ENCODE measurements around the gene CCDC186.

Gene CCDC186

GRCh38 chr10:114103284-114103683 is 70.7 kb downstream of the CCDC186 start:
- DNase-seq (ENCODE audit: low read depth): peak; percentile 76
- no peak overlapping the region for H3K4me3 ChIP-seq (replicated peaks; ENCODE audit: low read depth, low read length)
- TF ChIP-seq CTCF (IDR thresholded peaks at IDR 0.05; ENCODE audit: low read length, missing control alignments): peak; percentile 55

GRCh38 chr10:114102256-114102655 is 71.7 kb downstream of the CCDC186 start:
- TF ChIP-seq CTCF (IDR thresholded peaks at IDR 0.05; ENCODE audit: low read length, missing control alignments): no peak
- no peak overlapping the region for H3K4me3 ChIP-seq (replicated peaks; ENCODE audit: low read depth, low read length)
- no peak for DNase-seq (ENCODE audit: low read depth)

- DNase-seq (ENCODE audit: low read depth): peak; percentile 42
- H3K4me3 ChIP-seq (replicated peaks; ENCODE audit: low read depth, low read length): peak overlapping the region; percentile 45
- TF ChIP-seq CTCF (IDR thresholded peaks at IDR 0.05; ENCODE audit: low read length, missing control alignments): no peak
Observed at GRCh38 chr10:114100848-114101741, 72.9 kb downstream of the CCDC186 start.

DNA sequence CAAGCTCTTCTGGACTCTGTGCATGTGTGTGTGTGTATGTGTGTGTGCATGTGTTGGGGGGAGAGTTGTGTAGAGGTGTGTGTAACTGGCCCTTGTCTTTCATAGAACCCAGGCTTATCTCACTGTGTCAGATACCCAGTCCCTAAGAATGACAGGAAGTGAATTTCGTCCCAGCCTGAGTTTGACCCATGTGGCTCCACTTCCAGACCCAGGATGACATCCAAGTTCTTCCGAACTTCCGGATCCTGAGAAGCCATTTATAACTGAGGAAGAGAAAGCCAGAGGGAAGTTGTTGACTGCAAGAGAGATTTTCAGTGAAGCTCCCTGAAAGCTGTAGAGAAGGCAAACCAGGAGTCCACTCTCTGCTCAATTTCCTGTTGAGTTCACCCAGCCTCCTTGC is 77.1 kb downstream of the CCDC186 start:
- no peak overlapping the region for H3K4me3 ChIP-seq (replicated peaks; ENCODE audit: low read depth, low read length)
- TF ChIP-seq CTCF (IDR thresholded peaks at IDR 0.05; ENCODE audit: low read length, missing control alignments): no peak

GRCh38 chr10:114095559-114096337 is 78.3 kb downstream of the CCDC186 start:
- TF ChIP-seq CTCF (IDR thresholded peaks at IDR 0.05; ENCODE audit: low read length, missing control alignments): no peak
- H3K4me3 ChIP-seq (replicated peaks; ENCODE audit: low read depth, low read length): no peak overlapping the region
- no peak for DNase-seq (ENCODE audit: low read depth)

More for the DNA sequence above, 77.1 kb downstream of the CCDC186 start:
- DNase-seq (ENCODE audit: low read depth): no peak

DNA sequence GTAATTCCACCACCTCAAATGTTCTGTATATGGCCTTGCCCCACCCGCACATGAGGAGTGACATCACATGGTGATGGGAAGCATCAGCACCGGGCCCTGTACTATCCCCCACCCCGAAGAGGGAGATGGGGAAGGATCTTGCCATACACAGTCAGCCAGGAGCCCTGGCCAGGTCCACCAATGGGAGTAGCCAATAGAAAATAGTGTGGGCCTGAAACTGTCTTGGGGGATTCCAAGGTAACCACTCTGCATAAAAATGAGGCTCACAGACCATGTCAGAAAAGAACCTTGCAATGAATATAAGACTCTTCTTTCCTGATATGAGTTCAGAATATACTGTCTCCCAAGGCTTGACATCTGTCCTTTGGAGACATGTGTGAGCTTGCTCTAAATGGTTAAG is 79.2 kb downstream of the CCDC186 start:
- H3K4me3 ChIP-seq (replicated peaks; ENCODE audit: low read depth, low read length): no peak overlapping the region
- no peak for TF ChIP-seq CTCF (IDR thresholded peaks at IDR 0.05; ENCODE audit: low read length, missing control alignments)
- DNase-seq (ENCODE audit: low read depth): no peak
